ENCODE data around the gene KRTAP2-1. TPM values are rescaled to one million over a fixed set of nuclear protein-coding genes. Genes with fewer than 3 reads are reported as not detected.
"Not testable (repeated sequence)": the region's sequence is repeated elsewhere in the genome, so short reads cannot be mapped to it uniquely, and the experiment has no call there.

The KRTAP2-1 gene
- total and polyA plus RNA-seq, 2 of the 13 experiments (the other 11 are each of a cell fraction or from before 2014, with no cell fraction given), result not detected

DNA sequence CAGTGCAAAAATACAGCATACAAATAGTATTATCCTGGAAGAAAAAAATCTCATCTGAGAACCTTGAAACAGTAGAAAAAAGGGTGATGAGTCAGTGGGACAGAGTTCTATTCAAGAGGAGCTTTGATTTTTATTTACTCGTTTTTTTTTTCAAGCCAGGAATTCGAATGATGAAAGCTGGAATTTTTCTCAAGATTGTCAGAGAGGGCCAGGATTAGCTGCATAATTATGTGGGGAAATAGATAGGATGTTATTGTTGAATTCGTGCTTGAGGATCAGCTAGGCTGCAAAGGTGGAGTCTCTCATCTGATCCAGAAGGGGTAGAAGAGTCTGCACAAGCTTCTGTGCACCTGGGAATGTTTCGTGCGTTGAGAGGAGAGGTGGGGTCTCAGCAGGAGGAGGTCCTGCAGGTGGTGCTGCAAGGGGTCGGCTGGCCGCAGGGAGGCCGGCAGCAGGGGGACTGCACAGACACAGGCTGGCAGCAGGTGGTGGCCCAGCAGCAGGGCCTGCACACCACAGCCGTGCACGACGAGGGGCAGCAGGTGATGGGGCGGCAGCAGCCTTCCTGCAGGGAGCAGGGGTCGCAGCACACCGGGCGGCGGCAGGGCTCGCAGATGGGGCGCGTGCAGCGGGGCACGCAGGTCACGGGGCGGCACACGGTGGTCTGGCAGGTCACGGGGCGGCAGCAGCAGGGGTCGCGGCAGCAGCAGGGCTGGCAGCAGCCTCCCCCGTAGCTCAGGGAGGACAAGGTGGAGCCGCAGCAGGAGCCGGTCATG is 12.3 kb upstream of the KRTAP2-1 start:
- peak overlapping the region; percentile 79 for H3K27ac ChIP-seq (ENCODE audit: extremely low read length, insufficient read depth, low read length)
- ATAC-seq, result peak; percentile 91
- FAIRE-seq; H3K79me2 ChIP-seq (ENCODE audit: insufficient read depth, low read length); H3K27me3 ChIP-seq (ENCODE audit: control insufficient read depth in 1 of 2, insufficient read depth in 2 of 2, low read length in 2 of 2); H2AFZ ChIP-seq (ENCODE audit: low read length); BruUV-seq (replicated peaks); H4K20me1 ChIP-seq (ENCODE audit: insufficient read depth, low read length); H3K9me3 ChIP-seq (ENCODE audit: low read length); CTCF ChIA-PET (ENCODE audit: low intra/inter-chr PET ratio, low total read pairs); H3K4me3 ChIP-seq (replicated peaks in 1 of 3; ENCODE audit: insufficient read depth in 1 of 3, low read depth in 2 of 3, low read length in 3 of 3); H3K36me3 ChIP-seq (replicated peaks in 1 of 2; ENCODE audit: control insufficient read depth in 1 of 2, insufficient read depth in 2 of 2, low read length in 2 of 2); TF ChIP-seq HNF4G (CRISPR knock-in tag; IDR thresholded peaks at IDR 0.05; ENCODE audit: borderline replicate concordance, low read depth): not testable (repeated sequence)
- intact Hi-C loops (cut with micrococcal nuclease; ENCODE audit: unreplicated experiment) (loop anchor here (2.0 kb wide), 1 partner anchor 51 kb away; the partner anchor contains the start of gene KRTAP3-1), in situ Hi-C loops (cut with HindIII; ENCODE audit: extremely low pct_ligation_motif_present, low pct_unique_long_range_greater_than_20kb) (loop anchor here (5.0 to 10.0 kb wide), 2 partner anchors 52 to 105 kb away; partner anchors contain the start of gene KRTAP3-1)
- POLR2A ChIA-PET, result interaction anchor here (0.7 to 1.6 kb wide), 10 partner anchors 11 to 157 kb away, joined by 3 to 15 read pairs (median 4); partner anchors contain the start of gene KRTAP3-1
- peak; percentile 99 for DNase-seq (ENCODE audit: low spot score)
- peak overlapping the region; percentile 51 for H3K9ac ChIP-seq (ENCODE audit: insufficient read depth, low read depth, low read length)
- peak overlapping the region; percentile 51 for H3K4me2 ChIP-seq (ENCODE audit: low read depth, low read length)
- peaks cover 55% of the 10 kb centered on the region for H3K4me1 ChIP-seq (ENCODE audit: insufficient read depth, low read length)
- 23% methylated on average over 8 of the region's 31 CpGs for WGBS (ENCODE audit: low lambda C conversion rate)
- TF ChIP-seq, protein P1, sequence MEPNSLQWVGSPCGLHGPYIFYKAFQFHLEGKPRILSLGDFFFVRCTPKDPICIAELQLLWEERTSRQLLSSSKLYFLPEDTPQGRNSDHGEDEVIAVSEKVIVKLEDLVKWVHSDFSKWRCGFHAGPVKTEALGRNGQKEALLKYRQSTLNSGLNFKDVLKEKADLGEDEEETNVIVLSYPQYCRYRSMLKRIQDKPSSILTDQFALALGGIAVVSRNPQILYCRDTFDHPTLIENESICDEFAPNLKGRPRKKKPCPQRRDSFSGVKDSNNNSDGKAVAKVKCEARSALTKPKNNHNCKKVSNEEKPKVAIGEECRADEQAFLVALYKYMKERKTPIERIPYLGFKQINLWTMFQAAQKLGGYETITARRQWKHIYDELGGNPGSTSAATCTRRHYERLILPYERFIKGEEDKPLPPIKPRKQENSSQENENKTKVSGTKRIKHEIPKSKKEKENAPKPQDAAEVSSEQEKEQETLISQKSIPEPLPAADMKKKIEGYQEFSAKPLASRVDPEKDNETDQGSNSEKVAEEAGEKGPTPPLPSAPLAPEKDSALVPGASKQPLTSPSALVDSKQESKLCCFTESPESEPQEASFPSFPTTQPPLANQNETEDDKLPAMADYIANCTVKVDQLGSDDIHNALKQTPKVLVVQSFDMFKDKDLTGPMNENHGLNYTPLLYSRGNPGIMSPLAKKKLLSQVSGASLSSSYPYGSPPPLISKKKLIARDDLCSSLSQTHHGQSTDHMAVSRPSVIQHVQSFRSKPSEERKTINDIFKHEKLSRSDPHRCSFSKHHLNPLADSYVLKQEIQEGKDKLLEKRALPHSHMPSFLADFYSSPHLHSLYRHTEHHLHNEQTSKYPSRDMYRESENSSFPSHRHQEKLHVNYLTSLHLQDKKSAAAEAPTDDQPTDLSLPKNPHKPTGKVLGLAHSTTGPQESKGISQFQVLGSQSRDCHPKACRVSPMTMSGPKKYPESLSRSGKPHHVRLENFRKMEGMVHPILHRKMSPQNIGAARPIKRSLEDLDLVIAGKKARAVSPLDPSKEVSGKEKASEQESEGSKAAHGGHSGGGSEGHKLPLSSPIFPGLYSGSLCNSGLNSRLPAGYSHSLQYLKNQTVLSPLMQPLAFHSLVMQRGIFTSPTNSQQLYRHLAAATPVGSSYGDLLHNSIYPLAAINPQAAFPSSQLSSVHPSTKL (CRISPR knock-in tag; IDR thresholded peaks at IDR 0.05), result peak; percentile 99
- TF ChIP-seq HDAC1 (CRISPR knock-in tag; IDR thresholded peaks at IDR 0.05) (peak; percentile 55; the same call in 1 of the 2 replicates), MBD4 (IDR thresholded peaks at IDR 0.05; ENCODE audit: borderline replicate concordance, low read length) (peak; percentile 79; the same call in 1 of the 2 replicates), FOSL2 (CRISPR knock-in tag; IDR thresholded peaks at IDR 0.05) (peak; percentile 82), FOSL1 (CRISPR knock-in tag; IDR thresholded peaks at IDR 0.05; ENCODE audit: borderline replicate concordance) (peak; percentile 81; the same call in 1 of the 2 replicates), MEIS2 (CRISPR knock-in tag; IDR thresholded peaks at IDR 0.05) (peak; percentile 34; the same call in 1 of the 2 replicates), GATAD2A (CRISPR knock-in tag; IDR thresholded peaks at IDR 0.05) (peak; percentile 80), BCL6 (CRISPR knock-in tag; IDR thresholded peaks at IDR 0.05) (peak; percentile 56; the same call in 1 of the 2 replicates), FOXO1 (CRISPR knock-in tag; IDR thresholded peaks at IDR 0.05) (peak; percentile 34; the same call in 1 of the 2 replicates), HNF4G (IDR thresholded peaks at IDR 0.05; ENCODE audit: borderline replicate concordance, low read depth, low read length) (peak; percentile 49), ZNF12 (CRISPR knock-in tag; IDR thresholded peaks at IDR 0.05) (0 out of 2 replicates have a peak, but pooled peaks have one; percentile 45), ZNF292 (CRISPR knock-in tag; IDR thresholded peaks at IDR 0.05; ENCODE audit: borderline replicate concordance, low read depth) (0 out of 2 replicates have a peak, but pooled peaks have one; percentile 40), IRF2 (CRISPR knock-in tag; IDR thresholded peaks at IDR 0.05) (peak; percentile 73; the same call in 1 of the 2 replicates), RCOR2 (CRISPR knock-in tag; IDR thresholded peaks at IDR 0.05) (peak; percentile 85), ASH2L (IDR thresholded peaks at IDR 0.05; ENCODE audit: insufficient read length, low read depth, low read length) (peak; percentile 22), ETV5 (CRISPR knock-in tag; IDR thresholded peaks at IDR 0.05; ENCODE audit: borderline replicate concordance) (peak; percentile 59; the same call in 1 of the 2 replicates), GATA4 (IDR thresholded peaks at IDR 0.05; ENCODE audit: borderline replicate concordance, low read depth) (peak; percentile 90; the same call in 1 of the 2 replicates), CREB1 (IDR thresholded peaks at IDR 0.05) (peak; percentile 35; the same call in 1 of the 2 replicates), CREB1 (CRISPR knock-in tag; IDR thresholded peaks at IDR 0.05) (peak; percentile 67; the same call in 1 of the 2 replicates)
- TF ChIP-seq, protein P2, sequence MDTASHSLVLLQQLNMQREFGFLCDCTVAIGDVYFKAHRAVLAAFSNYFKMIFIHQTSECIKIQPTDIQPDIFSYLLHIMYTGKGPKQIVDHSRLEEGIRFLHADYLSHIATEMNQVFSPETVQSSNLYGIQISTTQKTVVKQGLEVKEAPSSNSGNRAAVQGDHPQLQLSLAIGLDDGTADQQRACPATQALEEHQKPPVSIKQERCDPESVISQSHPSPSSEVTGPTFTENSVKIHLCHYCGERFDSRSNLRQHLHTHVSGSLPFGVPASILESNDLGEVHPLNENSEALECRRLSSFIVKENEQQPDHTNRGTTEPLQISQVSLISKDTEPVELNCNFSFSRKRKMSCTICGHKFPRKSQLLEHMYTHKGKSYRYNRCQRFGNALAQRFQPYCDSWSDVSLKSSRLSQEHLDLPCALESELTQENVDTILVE (CRISPR knock-in tag; IDR thresholded peaks at IDR 0.05), result 0 out of 2 replicates have a peak, but pooled peaks have one; percentile 17

Measured in HepG2 (cell line).